HepG2 (cell line): ENCODE data around the gene BRD3. TPM values are rescaled to one million over a fixed set of nuclear protein-coding genes. Genes with fewer than 3 reads are reported as not detected.

ENCODE experiments used
- ATAC-seq: fragments of 200-7000 bp; cut with Tn5 transposase; 3 replicates; pipeline ENCODE4 v1.9.1; 2020; ENCODE audit warnings: mild to moderate bottlenecking, moderate library complexity
- BruUV-seq: library from RNA; stranded (reverse); fragments of 400-500 nt; replicated peaks from 2 replicates; lab custom pipeline; 2021; lab: Mats Ljungman, UMichigan
- CTCF ChIA-PET: fragments of 300-600 bp; formaldehyde crosslinking; extraction: SDS; loops from one replicate; lab custom pipeline; 2021; ENCODE audit warnings: low total read pairs, inconsistent platforms, low intra/inter-chr PET ratio; lab: Yijun Ruan, JAX
- POLR2A ChIA-PET: fragments of 350-600 bp; sonication (Branson Sonifier 250); formaldehyde crosslinking; loops from one replicate; lab custom pipeline; 2020; ENCODE audit warnings: antibody characterized with exemption, inconsistent platforms; lab: Yijun Ruan, JAX
- DNase-seq: peaks from one replicate; pipeline ENCODE4 v3.0.0-alpha.2; 2015; ENCODE audit warnings: low spot score
- FAIRE-seq: peaks from 3 replicates; lab custom pipeline; 2011; peaks lifted over from hg19 to GRCh38; lab: Jason Lieb, UNC
- H2AFZ ChIP-seq: one replicate; pipeline ENCODE4 v1.6.1; 2011; ENCODE audit warnings: low read length, inconsistent platforms
- H3K27ac ChIP-seq: fragments of 300-600 bp; 3 replicates; pipeline ENCODE4 v1.8.0; 2011; ENCODE audit warnings: mixed run types, mild to moderate bottlenecking, mixed read lengths, low read length, inconsistent platforms; ENCODE audit not compliant: insufficient read depth; ENCODE audit errors: extremely low read length
- H3K27me3 ChIP-seq, 2 experiments: fragments of 200-600 bp in 1 of 2; 2 replicates in 1 of 2; 3 replicates in 1 of 2; pipeline versions ENCODE4 v1.6.0 to v1.8.0; 2011; ENCODE audit warnings: low read length in 2 of 2, mild to moderate bottlenecking in 2 of 2, moderate library complexity in 2 of 2, inconsistent platforms in 1 of 2; ENCODE audit not compliant: insufficient read depth in 2 of 2, control insufficient read depth in 1 of 2
- H3K36me3 ChIP-seq, 2 experiments: fragments of 200-600 bp in 1 of 2; replicated peaks in 1 of 2; 2 replicates in 1 of 2; 3 replicates in 1 of 2; pipeline versions ENCODE4 v1.5.1 to v1.8.0; 2011; ENCODE audit warnings: low read length in 2 of 2, inconsistent platforms in 1 of 2; ENCODE audit not compliant: insufficient read depth in 2 of 2, control insufficient read depth in 1 of 2
- H3K4me1 ChIP-seq: 2 replicates; pipeline ENCODE4 v1.5.1; 2012; ENCODE audit warnings: low read length, inconsistent platforms; ENCODE audit not compliant: insufficient read depth
- H3K4me2 ChIP-seq: 2 replicates; pipeline ENCODE4 v1.6.0; 2011; ENCODE audit warnings: low read depth, low read length, inconsistent platforms
- H3K4me3 ChIP-seq, 3 experiments: fragments of 200-600 bp in 1 of 3; sonication (generic), shearing (Covaris generic) in 1 of 3; replicated peaks in 1 of 3; 2 replicates each; pipeline ENCODE4 v1.5.1; 2011 to 2016; ENCODE audit warnings: low read length in 3 of 3, inconsistent platforms in 2 of 3, low read depth in 2 of 3, mild to moderate bottlenecking in 2 of 3, control low read depth in 1 of 3, mixed read lengths in 1 of 3; ENCODE audit not compliant: insufficient read depth in 1 of 3
- H3K79me2 ChIP-seq: one replicate; pipeline ENCODE4 v1.6.1; 2011; ENCODE audit warnings: low read length, inconsistent platforms; ENCODE audit not compliant: insufficient read depth
- H3K9ac ChIP-seq: 2 replicates; pipeline ENCODE4 v1.6.0; 2011; ENCODE audit warnings: mild to moderate bottlenecking, low read depth, low read length, inconsistent platforms; ENCODE audit not compliant: insufficient read depth
- H3K9me3 ChIP-seq: 2 replicates; pipeline ENCODE4 v1.5.1; 2012; ENCODE audit warnings: mild to moderate bottlenecking, low read length
- H4K20me1 ChIP-seq: 2 replicates; pipeline ENCODE4 v1.6.0; 2011; ENCODE audit warnings: inconsistent platforms, mild to moderate bottlenecking, low read length, moderate library complexity; ENCODE audit not compliant: insufficient read depth
- MYC ChIP-seq: sonication (generic); formaldehyde crosslinking; IDR thresholded peaks from 2 replicates; pipeline ENCODE4 v1.9.0; 2021; ENCODE audit warnings: missing genetic modification reagents, borderline replicate concordance
- WGBS: methylation state at CpG from one replicate; pipeline ENCODE4 v1.1.6; 2017; ENCODE audit warnings: low lambda C conversion rate; 5-methylcytosine and 5-hydroxymethylcytosine counted together
- in situ Hi-C: cut with HindIII; loops from 2 replicates; pipeline ENCODE4 v1.10.0; 2017; ENCODE audit warnings: low pct_unique_long_range_greater_than_20kb; ENCODE audit not compliant: extremely low pct_ligation_motif_present
- intact Hi-C: fragments of 100-400 bp; cut with micrococcal nuclease; formaldehyde crosslinking; loops from one replicate; pipeline ENCODE4 v1.10.0; 2022; ENCODE audit not compliant: unreplicated experiment
- polyA plus RNA-seq, 8 experiments: library from polyadenylated mRNA; depleted of rRNA in 3 of 8; stranded (reverse) in 7 of 8; unstranded in 1 of 8; fragments of >200 nt; fragmentation: Illumina TruSeq in 4 of 8; extraction: Trizol in 4 of 8; gene quantifications; 2 replicates each; pipeline versions ENCODE4 v1.2.1 to v1.2.3, GENCODE V29; 2011 to 2016; ENCODE audit warnings: low read depth in 4 of 8, missing spikeins in 1 of 8, mixed read lengths in 1 of 8; ENCODE audit not compliant: insufficient read depth in 1 of 8
- total RNA-seq, 5 experiments: library from RNA; depleted of rRNA; stranded (reverse); fragments of >200 nt; fragmentation: Illumina TruSeq; extraction: Trizol; gene quantifications; 2 replicates each; pipeline ENCODE4 v1.2.3, GENCODE V29; 2016; ENCODE audit warnings: low read depth in 1 of 5
- TF ChIP-seq, protein P1 (sequence below): sonication (generic); formaldehyde crosslinking; IDR thresholded peaks from 2 replicates; pipeline ENCODE4 v1.5.0; 2020; ENCODE audit warnings: mild to moderate bottlenecking, missing genetic modification reagents, borderline replicate concordance

BRD3 gene
- total and polyA plus RNA-seq, 2 of the 13 experiments (the other 11 are each of a cell fraction or from before 2014, with no cell fraction given): 5.9 to 12.9 TPM

DNA sequence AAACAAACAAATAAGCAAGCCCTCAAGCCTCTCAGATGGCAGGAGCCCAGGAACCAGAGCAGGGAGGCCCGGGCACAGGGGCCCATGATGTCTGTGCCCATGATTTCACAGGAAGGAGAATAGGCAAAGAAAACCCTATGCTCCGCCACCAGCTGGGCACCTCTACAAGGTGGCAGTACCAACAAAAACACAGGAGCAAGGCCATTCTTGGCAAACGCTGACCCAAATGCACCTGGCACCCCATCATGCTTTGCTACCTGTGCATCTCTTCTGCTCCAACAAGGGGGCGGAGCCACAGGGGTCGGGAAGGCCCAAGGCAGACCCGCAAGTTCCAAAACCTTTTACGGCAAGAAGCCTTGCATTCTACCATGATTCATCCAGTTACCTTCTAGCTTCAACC, 3.1 kb downstream of the BRD3 start:
- FAIRE-seq (no peak), DNase-seq (no peak), ATAC-seq (no peak)
- Histone ChIP-seq H4K20me1 (peaks cover 45% of the 10 kb centered on the region), H3K27ac (no peak overlapping the region), H3K27me3 (peaks cover 0 to 7% of the 10 kb centered on the region in 2 experiments; a peak in 2 of 5 replicates), H3K4me1 (peaks cover 63% of the 10 kb centered on the region), H3K4me2 (no peak overlapping the region; the same call in 1 of the 2 replicates), H3K79me2 (peaks cover 74% of the 10 kb centered on the region), H2AFZ (no peak overlapping the region), H3K36me3 (no peaks in the 10 kb centered on the region; a peak in 1 of 5 replicates), H3K9ac (no peak overlapping the region), H3K4me3 (no peak overlapping the region), H3K9me3 (no peaks in the 10 kb centered on the region)
- ChIA-PET CTCF (no interaction called here), POLR2A (interaction anchor here (1.5 kb wide), 1 partner anchor 40 kb away, joined by 4 read pairs; the partner anchor contains the start of gene BRD3OS)
- in situ Hi-C loops (loop anchor here (10.0 kb wide), 1 partner anchor 270 kb away; no protein-coding TSS in a partner anchor), intact Hi-C loops (loop anchor here (5.0 kb wide), 1 partner anchor 37 kb away; the partner anchor contains the start of gene BRD3OS)
- no TSS peak for BruUV-seq
- TF ChIP-seq MYC (CRISPR knock-in tag): no peak
- TF ChIP-seq, protein P1, sequence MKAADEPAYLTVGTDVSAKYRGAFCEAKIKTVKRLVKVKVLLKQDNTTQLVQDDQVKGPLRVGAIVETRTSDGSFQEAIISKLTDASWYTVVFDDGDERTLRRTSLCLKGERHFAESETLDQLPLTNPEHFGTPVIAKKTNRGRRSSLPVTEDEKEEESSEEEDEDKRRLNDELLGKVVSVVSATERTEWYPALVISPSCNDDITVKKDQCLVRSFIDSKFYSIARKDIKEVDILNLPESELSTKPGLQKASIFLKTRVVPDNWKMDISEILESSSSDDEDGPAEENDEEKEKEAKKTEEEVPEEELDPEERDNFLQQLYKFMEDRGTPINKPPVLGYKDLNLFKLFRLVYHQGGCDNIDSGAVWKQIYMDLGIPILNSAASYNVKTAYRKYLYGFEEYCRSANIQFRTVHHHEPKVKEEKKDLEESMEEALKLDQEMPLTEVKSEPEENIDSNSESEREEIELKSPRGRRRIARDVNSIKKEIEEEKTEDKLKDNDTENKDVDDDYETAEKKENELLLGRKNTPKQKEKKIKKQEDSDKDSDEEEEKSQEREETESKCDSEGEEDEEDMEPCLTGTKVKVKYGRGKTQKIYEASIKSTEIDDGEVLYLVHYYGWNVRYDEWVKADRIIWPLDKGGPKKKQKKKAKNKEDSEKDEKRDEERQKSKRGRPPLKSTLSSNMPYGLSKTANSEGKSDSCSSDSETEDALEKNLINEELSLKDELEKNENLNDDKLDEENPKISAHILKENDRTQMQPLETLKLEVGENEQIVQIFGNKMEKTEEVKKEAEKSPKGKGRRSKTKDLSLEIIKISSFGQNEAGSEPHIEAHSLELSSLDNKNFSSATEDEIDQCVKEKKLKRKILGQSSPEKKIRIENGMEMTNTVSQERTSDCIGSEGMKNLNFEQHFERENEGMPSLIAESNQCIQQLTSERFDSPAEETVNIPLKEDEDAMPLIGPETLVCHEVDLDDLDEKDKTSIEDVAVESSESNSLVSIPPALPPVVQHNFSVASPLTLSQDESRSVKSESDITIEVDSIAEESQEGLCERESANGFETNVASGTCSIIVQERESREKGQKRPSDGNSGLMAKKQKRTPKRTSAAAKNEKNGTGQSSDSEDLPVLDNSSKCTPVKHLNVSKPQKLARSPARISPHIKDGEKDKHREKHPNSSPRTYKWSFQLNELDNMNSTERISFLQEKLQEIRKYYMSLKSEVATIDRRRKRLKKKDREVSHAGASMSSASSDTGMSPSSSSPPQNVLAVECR (CRISPR knock-in tag): 0 out of 2 replicates have a peak, but pooled peaks have one; percentile 24
- 93% methylated on average over 5 of the region's 7 CpGs for WGBS
